HL-60 (cell line): ENCODE data around the gene ZNF500.

Source experiments
- POLR2AphosphoS5 ChIP-seq: IDR thresholded peaks from 2 replicates; pipeline ENCODE4 v1.6.1; 2012; ENCODE audit warnings: low read depth
- TF ChIP-seq, protein P1 (sequence below): IDR thresholded peaks from one replicate; pipeline ENCODE4 v1.5.1; 2011; ENCODE audit warnings: low read length, control low read depth, inconsistent platforms; ENCODE audit not compliant: insufficient read depth

GRCh38 chr16:4706871-4707270, 60.1 kb downstream of the ZNF500 start:
- TF ChIP-seq, protein P1, sequence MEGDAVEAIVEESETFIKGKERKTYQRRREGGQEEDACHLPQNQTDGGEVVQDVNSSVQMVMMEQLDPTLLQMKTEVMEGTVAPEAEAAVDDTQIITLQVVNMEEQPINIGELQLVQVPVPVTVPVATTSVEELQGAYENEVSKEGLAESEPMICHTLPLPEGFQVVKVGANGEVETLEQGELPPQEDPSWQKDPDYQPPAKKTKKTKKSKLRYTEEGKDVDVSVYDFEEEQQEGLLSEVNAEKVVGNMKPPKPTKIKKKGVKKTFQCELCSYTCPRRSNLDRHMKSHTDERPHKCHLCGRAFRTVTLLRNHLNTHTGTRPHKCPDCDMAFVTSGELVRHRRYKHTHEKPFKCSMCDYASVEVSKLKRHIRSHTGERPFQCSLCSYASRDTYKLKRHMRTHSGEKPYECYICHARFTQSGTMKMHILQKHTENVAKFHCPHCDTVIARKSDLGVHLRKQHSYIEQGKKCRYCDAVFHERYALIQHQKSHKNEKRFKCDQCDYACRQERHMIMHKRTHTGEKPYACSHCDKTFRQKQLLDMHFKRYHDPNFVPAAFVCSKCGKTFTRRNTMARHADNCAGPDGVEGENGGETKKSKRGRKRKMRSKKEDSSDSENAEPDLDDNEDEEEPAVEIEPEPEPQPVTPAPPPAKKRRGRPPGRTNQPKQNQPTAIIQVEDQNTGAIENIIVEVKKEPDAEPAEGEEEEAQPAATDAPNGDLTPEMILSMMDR, result no peak
- no peak for TF ChIP-seq POLR2AphosphoS5
